HEK293T (cell line): ENCODE results near the gene SLC36A4.
"Not testable (repeated sequence)": the region's sequence is repeated elsewhere in the genome, so short reads cannot be mapped to it uniquely, and the experiment has no call there.

Source experiments
- CTCF ChIA-PET: fragments of 350-600 bp; formaldehyde crosslinking; extraction: SDS; loops from one replicate; lab custom pipeline; 2021; ENCODE audit warnings: antibody characterized with exemption, inconsistent platforms; lab: Yijun Ruan, JAX
- POLR2A ChIA-PET: fragments of 350-600 bp; formaldehyde crosslinking; extraction: SDS; loops from one replicate; lab custom pipeline; 2020; ENCODE audit warnings: antibody characterized with exemption, inconsistent platforms; lab: Yijun Ruan, JAX
- DNase-seq: peaks from one replicate; pipeline ENCODE4 v3.0.0; 2012; ENCODE audit warnings: mixed read lengths; ENCODE audit errors: extremely low spot score
- ARNT ChIP-seq: fragments of 450-650 bp; IDR thresholded peaks from 2 replicates; pipeline ENCODE4 v1.6.1; 2017; ENCODE audit warnings: mild to moderate bottlenecking
- BHLHE40 ChIP-seq: fragments of 450-650 bp; IDR thresholded peaks from 2 replicates; pipeline ENCODE4 v1.6.1; 2016; ENCODE audit warnings: mild to moderate bottlenecking, moderate library complexity, borderline replicate concordance
- CTBP1 ChIP-seq: fragments of 450-650 bp; IDR thresholded peaks from 2 replicates; pipeline ENCODE4 v1.6.1; 2016; ENCODE audit warnings: borderline replicate concordance
- ELF4 ChIP-seq: fragments of 450-650 bp; IDR thresholded peaks from 2 replicates; pipeline ENCODE4 v1.6.1; 2017; ENCODE audit warnings: antibody characterized with exemption
- FOXA1 ChIP-seq: fragments of 450-650 bp; IDR thresholded peaks from 2 replicates; pipeline ENCODE4 v1.6.1; 2016; ENCODE audit warnings: mild to moderate bottlenecking
- FOXK2 ChIP-seq: fragments of 450-650 bp; IDR thresholded peaks from 2 replicates; pipeline ENCODE4 v1.6.1; 2016; ENCODE audit warnings: mild to moderate bottlenecking
- FOXM1 ChIP-seq: fragments of 450-650 bp; IDR thresholded peaks from 2 replicates; pipeline ENCODE4 v1.6.1; 2017; ENCODE audit warnings: mild to moderate bottlenecking, borderline replicate concordance
- HDGF ChIP-seq: fragments of 450-650 bp; IDR thresholded peaks from 2 replicates; pipeline ENCODE4 v1.6.1; 2017; ENCODE audit warnings: antibody characterized with exemption, borderline replicate concordance
- L3MBTL2 ChIP-seq: fragments of 450-650 bp; conservative IDR thresholded peaks from 2 replicates; pipeline ENCODE4 v1.6.1; 2016; ENCODE audit warnings: mild to moderate bottlenecking
- LEF1 ChIP-seq: fragments of 450-650 bp; IDR thresholded peaks from 2 replicates; pipeline ENCODE4 v1.6.1; 2017; ENCODE audit warnings: mild to moderate bottlenecking, borderline replicate concordance
- NFRKB ChIP-seq: fragments of 450-650 bp; IDR thresholded peaks from 2 replicates; pipeline ENCODE4 v1.6.1; 2016; ENCODE audit warnings: mild to moderate bottlenecking, moderate library complexity
- PKNOX1 ChIP-seq: fragments of 450-650 bp; IDR thresholded peaks from 2 replicates; pipeline ENCODE4 v1.6.1; 2016
- SP1 ChIP-seq: fragments of 450-650 bp; IDR thresholded peaks from 2 replicates; pipeline ENCODE4 v1.6.1; 2017
- SUZ12 ChIP-seq: fragments of 450-650 bp; IDR thresholded peaks from 2 replicates; pipeline ENCODE4 v1.6.1; 2016; ENCODE audit warnings: mild to moderate bottlenecking
- TARDBP ChIP-seq: fragments of 450-650 bp; IDR thresholded peaks from 2 replicates; pipeline ENCODE4 v1.6.1; 2016
- ZNF384 ChIP-seq: fragments of 450-650 bp; IDR thresholded peaks from 2 replicates; pipeline ENCODE4 v1.6.1; 2016

Gene SLC36A4

GRCh38 chr11:93188726-93189125 lies 9.1 kb downstream of the SLC36A4 start:
- TF ChIP-seq SUZ12 (no peak), TARDBP (no peak)
- no peak for DNase-seq
- CTCF ChIA-PET, result no interaction called here
- POLR2A ChIA-PET, result no interaction called here

GRCh38 chr11:93187290-93187689 lies 10.5 kb downstream of the SLC36A4 start:
- ChIA-PET POLR2A (no interaction called here), CTCF (no interaction called here)
- no peak for TF ChIP-seq SUZ12
- TF ChIP-seq PKNOX1, result no peak
- TF ChIP-seq LEF1, result no peak
- no peak for TF ChIP-seq NFRKB
- no peak for TF ChIP-seq ARNT
- no peak for TF ChIP-seq TARDBP
- TF ChIP-seq HDGF, result no peak
- DNase-seq, result no peak

- CTCF ChIA-PET, DNase-seq: not testable (repeated sequence)
- POLR2A ChIA-PET, result interaction anchor here (1.0 kb wide), 1 partner anchor 606 kb away, joined by 3 read pairs; the partner anchor contains the start of gene MED17
Measured at GRCh38 chr11:93177891-93178290, 19.9 kb downstream of the SLC36A4 start.

- TF ChIP-seq BHLHE40 (no peak), ZNF384 (no peak), FOXM1 (no peak), CTBP1 (no peak), TARDBP (no peak), L3MBTL2 (no peak), ELF4 (no peak), NFRKB (no peak), FOXK2 (no peak), FOXA1 (no peak), ARNT (no peak), PKNOX1 (no peak), SP1 (no peak), HDGF (no peak), LEF1 (no peak)
- POLR2A ChIA-PET, result no interaction called here
- CTCF ChIA-PET, result no interaction called here
- DNase-seq, result no peak
Measured at GRCh38 chr11:93169950-93170561, 27.7 kb downstream of the SLC36A4 start.

GRCh38 chr11:93169143-93169542 lies 28.6 kb downstream of the SLC36A4 start:
- TF ChIP-seq L3MBTL2 (no peak), SP1 (no peak)
- no peak for DNase-seq
- ChIA-PET CTCF (no interaction called here), POLR2A (no interaction called here)

- POLR2A ChIA-PET, result no interaction called here
- CTCF ChIA-PET, result no interaction called here
- no peak for TF ChIP-seq BHLHE40
- TF ChIP-seq FOXK2, result no peak
- no peak for TF ChIP-seq FOXM1
- no peak for TF ChIP-seq TARDBP
- TF ChIP-seq ZNF384, result no peak
- TF ChIP-seq L3MBTL2, result no peak
- TF ChIP-seq FOXA1, result no peak
- TF ChIP-seq ARNT, result no peak
- no peak for TF ChIP-seq HDGF
- no peak for TF ChIP-seq SUZ12
- TF ChIP-seq PKNOX1, result no peak
- no peak for TF ChIP-seq CTBP1
- no peak for DNase-seq
Measured at GRCh38 chr11:93166862-93167261, 30.9 kb downstream of the SLC36A4 start.

- TF ChIP-seq TARDBP (no peak), FOXK2 (no peak), FOXA1 (no peak), LEF1 (no peak), ARNT (no peak), BHLHE40 (no peak), PKNOX1 (no peak), L3MBTL2 (no peak), ZNF384 (no peak), SP1 (no peak), ELF4 (no peak), SUZ12 (no peak), HDGF (no peak), FOXM1 (no peak), NFRKB (no peak), CTBP1 (no peak)
- ChIA-PET CTCF (no interaction called here), POLR2A (no interaction called here)
- no peak for DNase-seq
Measured at GRCh38 chr11:93166194-93166593, 31.6 kb downstream of the SLC36A4 start.
